PFSK-1 (cell line): ENCODE results near the gene CHRNA9.

ENCODE experiments used
- FOXP2 ChIP-seq: optimal IDR thresholded peaks from 2 replicates; pipeline ENCODE3; 2011; ENCODE audit warnings: borderline replicate concordance, control low read depth, inconsistent platforms; ENCODE audit not compliant: insufficient read depth; ENCODE audit errors: extremely low read length, extremely low read depth
- POLR2AphosphoS5 ChIP-seq: IDR thresholded peaks from 2 replicates; pipeline ENCODE4 v1.6.1; 2012; ENCODE audit warnings: low read depth, mild to moderate bottlenecking, control low read depth, low read length, moderate library complexity
- SIN3A ChIP-seq: IDR thresholded peaks from 2 replicates; pipeline ENCODE4 v1.6.1; 2012; ENCODE audit warnings: mild to moderate bottlenecking, low read length, moderate library complexity, borderline replicate concordance; ENCODE audit not compliant: insufficient read depth
- TAF1 ChIP-seq: IDR thresholded peaks from 2 replicates; pipeline ENCODE4 v1.6.1; 2012; ENCODE audit warnings: low read length, control low read depth, borderline replicate concordance; ENCODE audit not compliant: insufficient read depth
- TF ChIP-seq, protein P1 (sequence below), 2 experiments: IDR thresholded peaks; 2 replicates each; pipeline versions ENCODE4 v1.6.1 to v1.8.0; 2011 to 2012; ENCODE audit warnings: low read depth in 2 of 2, low read length in 2 of 2, control low read depth in 1 of 2, inconsistent platforms in 1 of 2, mild to moderate bottlenecking in 1 of 2, moderate library complexity in 1 of 2; ENCODE audit not compliant: insufficient read depth in 1 of 2

GRCh38 chr4:40380647-40381046 lies 45.5 kb downstream of the CHRNA9 start:
- no peak for TF ChIP-seq POLR2AphosphoS5
- TF ChIP-seq, protein P1, sequence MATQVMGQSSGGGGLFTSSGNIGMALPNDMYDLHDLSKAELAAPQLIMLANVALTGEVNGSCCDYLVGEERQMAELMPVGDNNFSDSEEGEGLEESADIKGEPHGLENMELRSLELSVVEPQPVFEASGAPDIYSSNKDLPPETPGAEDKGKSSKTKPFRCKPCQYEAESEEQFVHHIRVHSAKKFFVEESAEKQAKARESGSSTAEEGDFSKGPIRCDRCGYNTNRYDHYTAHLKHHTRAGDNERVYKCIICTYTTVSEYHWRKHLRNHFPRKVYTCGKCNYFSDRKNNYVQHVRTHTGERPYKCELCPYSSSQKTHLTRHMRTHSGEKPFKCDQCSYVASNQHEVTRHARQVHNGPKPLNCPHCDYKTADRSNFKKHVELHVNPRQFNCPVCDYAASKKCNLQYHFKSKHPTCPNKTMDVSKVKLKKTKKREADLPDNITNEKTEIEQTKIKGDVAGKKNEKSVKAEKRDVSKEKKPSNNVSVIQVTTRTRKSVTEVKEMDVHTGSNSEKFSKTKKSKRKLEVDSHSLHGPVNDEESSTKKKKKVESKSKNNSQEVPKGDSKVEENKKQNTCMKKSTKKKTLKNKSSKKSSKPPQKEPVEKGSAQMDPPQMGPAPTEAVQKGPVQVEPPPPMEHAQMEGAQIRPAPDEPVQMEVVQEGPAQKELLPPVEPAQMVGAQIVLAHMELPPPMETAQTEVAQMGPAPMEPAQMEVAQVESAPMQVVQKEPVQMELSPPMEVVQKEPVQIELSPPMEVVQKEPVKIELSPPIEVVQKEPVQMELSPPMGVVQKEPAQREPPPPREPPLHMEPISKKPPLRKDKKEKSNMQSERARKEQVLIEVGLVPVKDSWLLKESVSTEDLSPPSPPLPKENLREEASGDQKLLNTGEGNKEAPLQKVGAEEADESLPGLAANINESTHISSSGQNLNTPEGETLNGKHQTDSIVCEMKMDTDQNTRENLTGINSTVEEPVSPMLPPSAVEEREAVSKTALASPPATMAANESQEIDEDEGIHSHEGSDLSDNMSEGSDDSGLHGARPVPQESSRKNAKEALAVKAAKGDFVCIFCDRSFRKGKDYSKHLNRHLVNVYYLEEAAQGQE (IDR thresholded peaks at IDR 0.05; ENCODE audit: insufficient read depth in 1 of 2, low read depth in 2 of 2, low read length in 2 of 2), result no peak
- no peak for TF ChIP-seq FOXP2
- no peak for TF ChIP-seq SIN3A
- TF ChIP-seq TAF1, result no peak
